HG03378 (cell line): Measurements from ENCODE around the gene LRRC34.

ENCODE experiments used
- ATAC-seq: cut with Tn5 transposase; IDR thresholded peaks from one replicate; pipeline ENCODE4 v1.9.1; 2021; ENCODE audit warnings: mild to moderate bottlenecking, moderate library complexity; ENCODE audit not compliant: unreplicated experiment

Gene LRRC34

GRCh38 chr3:169769287-169770181 lies 43.2 kb downstream of the LRRC34 start, which contains the start of gene ACTRT3:
Gene ACTRT3, minus strand, starts transcription at chr3:169769561. Its CDS starts 41 bp downstream, at chr3:169769520.
- ATAC-seq = peak; percentile 21

GRCh38 chr3:169764882-169765612 lies 47.7 kb downstream of the LRRC34 start, which contains the start of gene TERC:
Gene TERC, minus strand, starts transcription at chr3:169765060.
- ATAC-seq = peak; percentile 54

GRCh38 chr3:169764312-169764881 lies 48.3 kb downstream of the LRRC34 start:
- ATAC-seq = peak; percentile 37

- ATAC-seq = no peak
Observed at GRCh38 chr3:169760479-169760878, 52.2 kb downstream of the LRRC34 start.

- peak; percentile 79 for ATAC-seq
Observed at GRCh38 chr3:169759256-169759655, 53.4 kb downstream of the LRRC34 start.

- ATAC-seq = no peak
Observed at GRCh38 chr3:169758359-169758994, 54.2 kb downstream of the LRRC34 start.

- no peak for ATAC-seq
Observed at GRCh38 chr3:169755488-169755887, 57.2 kb downstream of the LRRC34 start.

GRCh38 chr3:169754711-169755110 lies 58.0 kb downstream of the LRRC34 start:
- no peak for ATAC-seq

- no peak for ATAC-seq
Observed at GRCh38 chr3:169751875-169752274, 60.8 kb downstream of the LRRC34 start.

GRCh38 chr3:169750665-169751064 lies 62.0 kb downstream of the LRRC34 start:
- ATAC-seq = peak; percentile 44

GRCh38 chr3:169748670-169749069 lies 64.0 kb downstream of the LRRC34 start:
- ATAC-seq = no peak

- no peak for ATAC-seq
Observed at GRCh38 chr3:169746924-169747323, 65.8 kb downstream of the LRRC34 start.

GRCh38 chr3:169744366-169745054 lies 68.2 kb downstream of the LRRC34 start:
- ATAC-seq = no peak
